Spleen (tissue), 11 donors: Measurements from ENCODE around the gene AAR2. TPM values are rescaled to one million over a fixed set of nuclear protein-coding genes. Genes with fewer than 3 reads are reported as not detected.

Experiments used
- DNase-seq: peaks from one replicate; pipeline ENCODE4 v3.0.0-alpha.2; 2020
- H3K27ac ChIP-seq, 8 donors: fragments of 200-600 bp; sonication (generic) in 7 of 8; 1 replicate in 4 of 8; 2 replicates in 4 of 8; pipeline versions ENCODE4 v1.5.0 to v1.8.0; 2016 to 2021; ENCODE audit warnings: inconsistent platforms in 4 of 8, mild to moderate bottlenecking in 4 of 8, moderate library complexity in 1 of 8
- H3K27me3 ChIP-seq, 7 donors: fragments of 200-600 bp; sonication (generic) in 6 of 7; replicated peaks in 1 of 7; 1 replicate in 4 of 7; 2 replicates in 3 of 7; pipeline versions ENCODE4 v1.5.0 to v1.8.0; 2016 to 2021; ENCODE audit warnings: inconsistent platforms in 3 of 7, mild to moderate bottlenecking in 1 of 7
- H3K36me3 ChIP-seq, 6 donors: fragments of 200-600 bp; sonication (generic) in 5 of 6; 1 replicate in 4 of 6; 2 replicates in 2 of 6; pipeline versions ENCODE4 v1.5.0 to v1.8.0; 2016 to 2021; ENCODE audit warnings: inconsistent platforms in 2 of 6
- H3K4me1 ChIP-seq, 6 donors: fragments of 200-600 bp; sonication (generic) in 5 of 6; 1 replicate in 3 of 6; 2 replicates in 3 of 6; pipeline versions ENCODE4 v1.5.0 to v1.8.0; 2016 to 2021; ENCODE audit warnings: inconsistent platforms in 3 of 6
- H3K4me3 ChIP-seq, 8 donors: fragments of 200-600 bp; sonication (generic) in 7 of 8; 1 replicate in 4 of 8; 2 replicates in 4 of 8; pipeline versions ENCODE4 v1.5.0 to v1.8.0; 2016 to 2021; ENCODE audit warnings: inconsistent platforms in 4 of 8, mild to moderate bottlenecking in 4 of 8, moderate library complexity in 2 of 8
- H3K9me3 ChIP-seq, 8 donors: fragments of 200-600 bp; sonication (generic) in 7 of 8; 1 replicate in 4 of 8; 2 replicates in 4 of 8; pipeline versions ENCODE4 v1.5.0 to v1.8.0; 2016 to 2021; ENCODE audit warnings: inconsistent platforms in 4 of 8
- POLR2A ChIP-seq, 3 donors: fragments of 450-650 bp; IDR thresholded peaks; one replicate each; pipeline ENCODE4 v1.5.1; 2017; ENCODE audit warnings: antibody characterized with exemption in 3 of 3, mild to moderate bottlenecking in 1 of 3
- POLR2AphosphoS5 ChIP-seq, 3 donors: sonication (generic); formaldehyde crosslinking; IDR thresholded peaks; one replicate each; pipeline ENCODE4 v1.5.1; 2017; ENCODE audit warnings: antibody characterized with exemption in 3 of 3
- WGBS, 5 donors: extraction: QIAGEN DNeasy Blood & Tissue Kit in 3 of 5; methylation state at CpG; one replicate each; pipeline versions ENCODE4 v1.1.5 to v1.1.7; 2013 to 2018; 5-methylcytosine and 5-hydroxymethylcytosine counted together
- intact Hi-C: fragments of 100-400 bp; cut with DNase I; formaldehyde crosslinking; loops from one replicate; pipeline ENCODE4 v1.15.0; 2023; ENCODE audit warnings: low total_unique reads
- polyA plus RNA-seq, 3 donors: library from polyadenylated mRNA; stranded (reverse); fragments of 200-250 nt; gene quantifications; one replicate each; pipeline ENCODE4 v1.2.1, GENCODE V29; 2013
- total RNA-seq, 7 donors: library from RNA; depleted of rRNA in 3 of 7; stranded (reverse); fragments of >200 nt in 3 of 7; fragmentation: NEBNext Ultra II Directional in 4 of 7; extraction: Animal tissue kit (Norgen Biotek cat#: 25700) in 4 of 7; gene quantifications; one replicate each; pipeline versions ENCODE4 v1.1.0 to v1.2.1, GENCODE V29; 2016 to 2021
- TF ChIP-seq, protein P1 (sequence below), 11 experiments: fragments of 200-600 bp in 7 of 11; fragments of 450-650 bp in 4 of 11; sonication (generic) in 4 of 11; IDR thresholded peaks in 8 of 11; conservative IDR thresholded peaks in 3 of 11; 1 replicate in 7 of 11; 2 replicates in 4 of 11; pipeline versions ENCODE4 v1.4.0 to v1.8.0; 2016 to 2021; ENCODE audit warnings: antibody characterized with exemption in 11 of 11, inconsistent platforms in 4 of 11, mild to moderate bottlenecking in 1 of 11
- donor health status: healthy with polysubstance abuse.
- donor health status: DM: no; HTN: no; CAD: no; lungs with moderate emphysema.
- donor health status: DM: no; HTN: no; CAD: no.
- donor health status: Bipolar disorder and iron deficiency.
- donor health status: healthy.
- donor health status: DM: no; HTN: no; CAD: no.
- donor health status: DM: yes; HTN: yes; CAD: no.

AAR2 gene
- total and polyA plus RNA-seq, 10 donors = 13.3 to 30.0 (median 20.7) TPM

GRCh38 chr20:36281785-36282380 lies 45.6 kb downstream of the AAR2 start:
- Histone ChIP-seq H3K27me3 (peaks cover 0 to 24% (median 0%) of the 10 kb centered on the region in 7 donors), H3K27ac (no peak overlapping the region), H3K4me1 (no peaks in the 10 kb centered on the region), H3K9me3 (no peaks in the 10 kb centered on the region), H3K36me3 (no peaks in the 10 kb centered on the region), H3K4me3 (no peak overlapping the region)
- no peak for DNase-seq
- TF ChIP-seq, protein P1, sequence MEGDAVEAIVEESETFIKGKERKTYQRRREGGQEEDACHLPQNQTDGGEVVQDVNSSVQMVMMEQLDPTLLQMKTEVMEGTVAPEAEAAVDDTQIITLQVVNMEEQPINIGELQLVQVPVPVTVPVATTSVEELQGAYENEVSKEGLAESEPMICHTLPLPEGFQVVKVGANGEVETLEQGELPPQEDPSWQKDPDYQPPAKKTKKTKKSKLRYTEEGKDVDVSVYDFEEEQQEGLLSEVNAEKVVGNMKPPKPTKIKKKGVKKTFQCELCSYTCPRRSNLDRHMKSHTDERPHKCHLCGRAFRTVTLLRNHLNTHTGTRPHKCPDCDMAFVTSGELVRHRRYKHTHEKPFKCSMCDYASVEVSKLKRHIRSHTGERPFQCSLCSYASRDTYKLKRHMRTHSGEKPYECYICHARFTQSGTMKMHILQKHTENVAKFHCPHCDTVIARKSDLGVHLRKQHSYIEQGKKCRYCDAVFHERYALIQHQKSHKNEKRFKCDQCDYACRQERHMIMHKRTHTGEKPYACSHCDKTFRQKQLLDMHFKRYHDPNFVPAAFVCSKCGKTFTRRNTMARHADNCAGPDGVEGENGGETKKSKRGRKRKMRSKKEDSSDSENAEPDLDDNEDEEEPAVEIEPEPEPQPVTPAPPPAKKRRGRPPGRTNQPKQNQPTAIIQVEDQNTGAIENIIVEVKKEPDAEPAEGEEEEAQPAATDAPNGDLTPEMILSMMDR (IDR thresholded peaks at IDR 0.05 in 8 of 11, conservative IDR thresholded peaks at IDR 0.05 in 3 of 11) = no peak
- no peak for TF ChIP-seq POLR2AphosphoS5 (IDR thresholded peaks at IDR 0.05)
- TF ChIP-seq POLR2A (IDR thresholded peaks at IDR 0.05) = no peak
- 81 to 88% (median 86%) methylated on average over 10 of the region's 10 CpGs for WGBS, 5 donors
- intact Hi-C loops = no loop called here

- WGBS, 5 donors = 86 to 97% (median 91%) methylated on average over 5 of the region's 5 CpGs
- intact Hi-C loops = no loop called here
- peaks cover 0 to 14% (median 0%) of the 10 kb centered on the region in 7 donors for H3K27me3 ChIP-seq
- TF ChIP-seq POLR2AphosphoS5 (IDR thresholded peaks at IDR 0.05) = no peak
- TF ChIP-seq, protein P1 (IDR thresholded peaks at IDR 0.05 in 8 of 11, conservative IDR thresholded peaks at IDR 0.05 in 3 of 11) = no peak
- TF ChIP-seq POLR2A (IDR thresholded peaks at IDR 0.05) = no peak
- H3K36me3 ChIP-seq = no peaks in the 10 kb centered on the region
- H3K9me3 ChIP-seq = no peaks in the 10 kb centered on the region
- H3K4me1 ChIP-seq = no peaks in the 10 kb centered on the region
- DNase-seq = no peak
- no peak overlapping the region for H3K4me3 ChIP-seq
- H3K27ac ChIP-seq = no peak overlapping the region
Measured at GRCh38 chr20:36284751-36285150, 48.5 kb downstream of the AAR2 start.

DNA sequence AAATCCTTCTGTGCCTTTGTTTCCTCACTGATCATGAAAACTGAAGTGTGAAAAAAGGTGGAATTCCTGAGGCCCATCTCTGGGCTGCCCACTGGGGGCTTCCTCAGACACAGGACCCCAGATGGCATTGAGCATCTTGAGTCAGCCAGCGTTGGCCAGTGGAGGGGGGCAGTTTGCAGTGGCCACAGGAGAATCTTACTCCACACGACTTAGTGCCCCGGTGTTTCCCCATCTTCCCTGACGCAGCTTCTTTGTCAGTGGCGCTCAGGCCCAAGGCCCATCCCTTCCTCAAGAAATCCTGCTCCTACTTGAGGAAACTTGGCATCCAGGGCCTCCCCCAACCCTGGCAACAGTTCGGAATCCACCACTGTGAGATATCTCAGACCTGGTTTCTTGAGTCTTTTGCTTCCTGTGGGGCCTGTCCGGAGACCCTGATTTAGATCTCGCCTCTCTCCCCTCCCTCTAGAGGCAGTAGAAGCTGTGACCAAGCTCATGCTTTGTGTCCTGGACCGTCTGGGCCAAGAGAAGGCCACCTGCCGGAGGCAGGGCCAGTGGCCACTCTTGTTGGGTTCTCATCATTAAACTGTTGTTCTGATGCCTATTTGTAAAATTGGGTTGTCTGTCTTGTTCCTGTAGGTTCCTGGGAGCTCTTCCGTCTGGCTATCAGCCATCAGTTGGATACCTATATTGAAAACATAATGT lies 49.6 kb downstream of the AAR2 start:
- Histone ChIP-seq H3K4me1 (no peaks in the 10 kb centered on the region), H3K4me3 (no peak overlapping the region), H3K27me3 (peaks cover 0 to 11% (median 0%) of the 10 kb centered on the region in 7 donors), H3K9me3 (no peaks in the 10 kb centered on the region), H3K27ac (no peak overlapping the region), H3K36me3 (no peaks in the 10 kb centered on the region)
- 76 to 81% (median 79%) methylated on average over 8 to 11 of the region's 11 CpGs for WGBS, 5 donors
- no peak for DNase-seq
- intact Hi-C loops = no loop called here
- TF ChIP-seq POLR2AphosphoS5 (IDR thresholded peaks at IDR 0.05) (no peak), POLR2A (IDR thresholded peaks at IDR 0.05) (no peak)
- TF ChIP-seq, protein P1 (IDR thresholded peaks at IDR 0.05 in 8 of 11, conservative IDR thresholded peaks at IDR 0.05 in 3 of 11) = no peak

GRCh38 chr20:36297656-36298055 lies 61.4 kb downstream of the AAR2 start:
- Histone ChIP-seq H3K4me1 (no peaks in the 10 kb centered on the region), H3K36me3 (no peaks in the 10 kb centered on the region), H3K27ac (no peak overlapping the region), H3K4me3 (no peak overlapping the region), H3K9me3 (no peaks in the 10 kb centered on the region), H3K27me3 (peaks cover 0 to 95% (median 5%) of the 10 kb centered on the region in 7 donors)
- intact Hi-C loops = no loop called here
- TF ChIP-seq POLR2AphosphoS5 (IDR thresholded peaks at IDR 0.05) (no peak), POLR2A (IDR thresholded peaks at IDR 0.05) (no peak)
- TF ChIP-seq, protein P1 (IDR thresholded peaks at IDR 0.05 in 8 of 11, conservative IDR thresholded peaks at IDR 0.05 in 3 of 11) = no peak
- WGBS, 5 donors = 57 to 69% (median 58%) methylated on average over 5 of the region's 5 CpGs
- no peak for DNase-seq
